ENCODE results near the gene FAM200C.

- no peak for TF ChIP-seq EZH2 (IDR thresholded peaks at IDR 0.05; ENCODE audit: low read length)
- no peak for TF ChIP-seq CTCF (optimal IDR thresholded peaks at IDR 0.05 in 1 of 3, IDR thresholded peaks at IDR 0.05 in 1 of 3, conservative IDR thresholded peaks at IDR 0.05 in 1 of 3; ENCODE audit: extremely low read depth in 1 of 3, insufficient read depth in 2 of 3, low read length in 3 of 3)
These were observed 20.4 kb upstream of the FAM200C start for GRCh38 chr5:160420331-160420610.

Measured in keratinocyte (primary cell).